Tibial artery (tissue), 4 donors: ENCODE measurements around the gene IGDCC3.

Source experiments
- DNase-seq, 2 donors: peaks; one replicate each; pipeline ENCODE4 v3.0.0-alpha.2; 2019
- H3K27ac ChIP-seq, 2 donors: fragments of 200-600 bp; sonication (generic) in 1 of 2; 1 replicate in 1 of 2; 2 replicates in 1 of 2; pipeline ENCODE4 v1.5.1; 2018 to 2019; ENCODE audit warnings: mild to moderate bottlenecking in 1 of 2
- H3K27me3 ChIP-seq, 2 donors: fragments of 200-600 bp; sonication (generic) in 1 of 2; one replicate each; pipeline versions ENCODE4 v1.5.1 to v1.6.0; 2016 to 2019
- H3K36me3 ChIP-seq, 3 donors: fragments of 200-600 bp; sonication (generic) in 2 of 3; one replicate each; pipeline ENCODE4 v1.5.1; 2016 to 2019; ENCODE audit warnings: mild to moderate bottlenecking in 2 of 3
- H3K4me1 ChIP-seq, 4 donors: fragments of 200-600 bp; sonication (generic) in 2 of 4; 1 replicate in 3 of 4; 2 replicates in 1 of 4; pipeline ENCODE4 v1.5.1; 2016 to 2019
- H3K4me3 ChIP-seq, 2 donors: fragments of 200-600 bp; sonication (generic) in 1 of 2; 1 replicate in 1 of 2; 2 replicates in 1 of 2; pipeline ENCODE4 v1.5.1; 2018 to 2019; ENCODE audit warnings: mild to moderate bottlenecking in 2 of 2
- H3K9me3 ChIP-seq, 3 donors: fragments of 200-600 bp; sonication (generic) in 1 of 3; one replicate each; pipeline ENCODE4 v1.5.1; 2016 to 2019
- CTCF ChIP-seq, 2 experiments: fragments of 200-600 bp in 1 of 2; fragments of 450-650 bp in 1 of 2; IDR thresholded peaks; one replicate each; pipeline ENCODE4 v1.5.1; 2017 to 2019; ENCODE audit warnings: antibody characterized with exemption in 2 of 2, mild to moderate bottlenecking in 1 of 2, moderate library complexity in 1 of 2
- intact Hi-C: fragments of 100-400 bp; cut with DNase I; formaldehyde crosslinking; loops from one replicate; pipeline ENCODE4 v1.15.0; 2023; ENCODE audit warnings: low total_unique reads

The IGDCC3 gene

GRCh38 chr15:65278480-65278879 is 99.3 kb downstream of the IGDCC3 start:
- Histone ChIP-seq H3K27ac (no peak overlapping the region), H3K4me1 (peaks cover 0 to 12% (median 0%) of the 10 kb centered on the region in 4 donors), H3K36me3 (peaks cover 0 to 5% (median 0%) of the 10 kb centered on the region in 3 donors), H3K27me3 (no peaks in the 10 kb centered on the region), H3K4me3 (no peak overlapping the region), H3K9me3 (no peaks in the 10 kb centered on the region)
- intact Hi-C loops = loop anchor here (10.0 kb wide), 1 partner anchor 254 kb away; the partner anchor contains the start of gene MTFMT
- no peak for TF ChIP-seq CTCF (IDR thresholded peaks at IDR 0.05)
- no peak for DNase-seq
